Measurements from ENCODE around the gene ECD. TPM values are rescaled to one million over a fixed set of nuclear protein-coding genes. Genes with fewer than 3 reads are reported as not detected.

ECD gene
- polyA plus RNA-seq, 1 of the 3 experiments (the other 2 are of a cell fraction), result 21.4 TPM

DNA sequence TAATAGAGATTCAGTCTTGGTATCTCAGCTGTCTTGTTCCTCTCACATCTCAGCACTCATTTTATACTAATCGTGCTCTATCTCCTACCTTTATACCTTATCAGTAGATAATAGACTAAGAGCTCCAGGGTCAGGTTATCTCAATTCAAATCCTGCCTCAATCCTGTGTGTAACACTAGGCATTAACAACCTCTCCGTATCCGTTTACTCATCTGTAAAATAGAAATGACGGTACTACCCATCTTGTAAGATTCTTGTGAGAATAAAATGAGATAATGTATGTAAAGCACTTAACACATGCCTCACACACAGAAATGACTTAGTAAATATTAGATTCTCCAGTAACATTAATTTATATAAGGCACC lies 70.5 kb downstream of the ECD start:
- TF ChIP-seq USF2 (IDR thresholded peaks at IDR 0.05; ENCODE audit: borderline replicate concordance, low read depth, low read length) (no peak), GATA2 (CRISPR knock-in tag; IDR thresholded peaks at IDR 0.05) (peak; percentile 32; the same call in 1 of the 2 replicates), EP300 (IDR thresholded peaks at IDR 0.05; ENCODE audit: borderline replicate concordance in 1 of 2, low read depth in 1 of 2, low read length in 1 of 2) (no peak)
- Histone ChIP-seq H3K4me1 (ENCODE audit: control insufficient read depth in 1 of 2, insufficient read depth in 2 of 2, low read depth in 1 of 2, low read length in 1 of 2) (peaks cover 4% of the 10 kb centered on the region in 2 experiments; a peak in 3 of 4 replicates), H3K9me3 (no peaks in the 10 kb centered on the region), H2AFZ (ENCODE audit: low read depth) (peak overlapping the region; percentile 87), H4K20me1 (ENCODE audit: insufficient read depth) (no peaks in the 10 kb centered on the region), H3K9me2 (no peaks in the 10 kb centered on the region), H3K36me3 (replicated peaks in 1 of 2; ENCODE audit: control insufficient read depth in 1 of 2, insufficient read depth in 2 of 2, low read length in 1 of 2) (no peaks in the 10 kb centered on the region), H3K79me2 (ENCODE audit: insufficient read depth) (peaks cover 35% of the 10 kb centered on the region), H3K4me2 (peak overlapping the region; percentile 61), H3K4me3 (ENCODE audit: low read depth in 2 of 2, low read length in 1 of 2) (peak overlapping the region; percentile 44 to 87), H3K27me3 (ENCODE audit: insufficient read depth) (no peaks in the 10 kb centered on the region), H3K9ac (peak overlapping the region; percentile 68), H3F3A (replicated peaks; ENCODE audit: insufficient read depth) (peaks cover 29% of the 10 kb centered on the region), H3K27ac (ENCODE audit: low read depth in 2 of 2, low read length in 1 of 2) (peak overlapping the region; percentile 91 to 97)
- CTCF ChIA-PET, result interaction anchor here (0.6 to 2.2 kb wide), 9 partner anchors 9 to 62 kb away, joined by 3 to 19 read pairs (median 3); partner anchors contain the start of gene NUDT13
- WGBS (ENCODE audit: low lambda C conversion rate), result 59% methylated on average over 4 of the region's 4 CpGs
- DNase-seq, result peak; percentile 12
- POLR2A ChIA-PET, result interaction anchor here (1.0 to 2.7 kb wide), 3 partner anchors 9 to 405 kb away, joined by 3 to 16 read pairs (median 3); partner anchors contain the start of genes MCU and NUDT13

- POLR2A ChIA-PET, result interaction anchor here (1.0 to 2.7 kb wide), 3 partner anchors 9 to 404 kb away, joined by 3 to 16 read pairs (median 3); partner anchors contain the start of genes MCU and NUDT13
- Histone ChIP-seq H3K4me2 (peak within 1 kb of the TSS; percentile 88), H3F3A (replicated peaks; ENCODE audit: insufficient read depth) (peaks cover 29% of the 10 kb centered on the region), H3K36me3 (replicated peaks in 1 of 2; ENCODE audit: control insufficient read depth in 1 of 2, insufficient read depth in 2 of 2, low read length in 1 of 2) (peaks cover 0 to 4% of the 10 kb centered on the region in 2 experiments), H3K27ac (ENCODE audit: low read depth in 2 of 2, low read length in 1 of 2) (peak within 1 kb of the TSS; percentile 96 to 97), H3K27me3 (ENCODE audit: insufficient read depth) (no peaks in the 10 kb centered on the region), H3K4me1 (ENCODE audit: control insufficient read depth in 1 of 2, insufficient read depth in 2 of 2, low read depth in 1 of 2, low read length in 1 of 2) (peaks cover 4% of the 10 kb centered on the region in 2 experiments; a peak in 3 of 4 replicates), H3K79me2 (ENCODE audit: insufficient read depth) (peaks cover 42% of the 10 kb centered on the region), H3K4me3 (ENCODE audit: low read depth in 2 of 2, low read length in 1 of 2) (peak within 1 kb of the TSS; percentile 84 to 87), H3K9me2 (no peaks in the 10 kb centered on the region), H3K9me3 (no peaks in the 10 kb centered on the region), H4K20me1 (ENCODE audit: insufficient read depth) (0 out of 2 replicates have a peak, but pooled peaks cover under 1% of the 10 kb centered on the region), H3K9ac (peak within 1 kb of the TSS; percentile 92), H2AFZ (ENCODE audit: low read depth) (peak within 1 kb of the TSS; percentile 87)
- peak; percentile 98 for DNase-seq
- WGBS (ENCODE audit: low lambda C conversion rate), result 0% methylated on average over 26 of the region's 75 CpGs
- CTCF ChIA-PET, result interaction anchor here (0.6 to 2.2 kb wide), 12 partner anchors 9 to 733 kb away, joined by 3 to 19 read pairs (median 3); partner anchors contain the start of gene NUDT13
- TF ChIP-seq FOSL2 (IDR thresholded peaks at IDR 0.05; ENCODE audit: borderline replicate concordance, low read depth) (no peak), SMC3 (IDR thresholded peaks at IDR 0.05; ENCODE audit: low read depth, low read length) (peak; percentile 51; the same call in 1 of the 2 replicates), MAX (IDR thresholded peaks at IDR 0.05; ENCODE audit: low read depth) (peak; percentile 76), RAD21 (IDR thresholded peaks at IDR 0.05; ENCODE audit: low read length) (peak; percentile 68), TAF1 (IDR thresholded peaks at IDR 0.05; ENCODE audit: borderline replicate concordance, low read depth, low read length) (peak; percentile 94), NFIC (IDR thresholded peaks at IDR 0.05; ENCODE audit: borderline replicate concordance) (peak; percentile 4; the same call in 1 of the 2 replicates), MXI1 (IDR thresholded peaks at IDR 0.05; ENCODE audit: low read depth, low read length) (peak; percentile 39), PBX3 (IDR thresholded peaks at IDR 0.05) (no peak; the same call in 1 of the 2 replicates), EP300 (IDR thresholded peaks at IDR 0.05; ENCODE audit: borderline replicate concordance in 1 of 2, low read depth in 1 of 2, low read length in 1 of 2) (0 out of 4 replicates have a peak, but pooled peaks of 1 of the 2 experiments have one; percentile 7), YY1 (IDR thresholded peaks at IDR 0.05; ENCODE audit: low read depth) (peak; percentile 76), RCOR1 (IDR thresholded peaks at IDR 0.05; ENCODE audit: low read length) (peak; percentile 44; the same call in 1 of the 2 replicates), POLR2AphosphoS5 (IDR thresholded peaks at IDR 0.05; ENCODE audit: low read depth, low read length) (peak; percentile 97), CHD2 (IDR thresholded peaks at IDR 0.05; ENCODE audit: low read length, partially characterized antibody) (peak; percentile 32), SIN3A (IDR thresholded peaks at IDR 0.05; ENCODE audit: borderline replicate concordance, low read depth, low read length) (peak; percentile 73; the same call in 1 of the 2 replicates)
- TF ChIP-seq, protein P1, sequence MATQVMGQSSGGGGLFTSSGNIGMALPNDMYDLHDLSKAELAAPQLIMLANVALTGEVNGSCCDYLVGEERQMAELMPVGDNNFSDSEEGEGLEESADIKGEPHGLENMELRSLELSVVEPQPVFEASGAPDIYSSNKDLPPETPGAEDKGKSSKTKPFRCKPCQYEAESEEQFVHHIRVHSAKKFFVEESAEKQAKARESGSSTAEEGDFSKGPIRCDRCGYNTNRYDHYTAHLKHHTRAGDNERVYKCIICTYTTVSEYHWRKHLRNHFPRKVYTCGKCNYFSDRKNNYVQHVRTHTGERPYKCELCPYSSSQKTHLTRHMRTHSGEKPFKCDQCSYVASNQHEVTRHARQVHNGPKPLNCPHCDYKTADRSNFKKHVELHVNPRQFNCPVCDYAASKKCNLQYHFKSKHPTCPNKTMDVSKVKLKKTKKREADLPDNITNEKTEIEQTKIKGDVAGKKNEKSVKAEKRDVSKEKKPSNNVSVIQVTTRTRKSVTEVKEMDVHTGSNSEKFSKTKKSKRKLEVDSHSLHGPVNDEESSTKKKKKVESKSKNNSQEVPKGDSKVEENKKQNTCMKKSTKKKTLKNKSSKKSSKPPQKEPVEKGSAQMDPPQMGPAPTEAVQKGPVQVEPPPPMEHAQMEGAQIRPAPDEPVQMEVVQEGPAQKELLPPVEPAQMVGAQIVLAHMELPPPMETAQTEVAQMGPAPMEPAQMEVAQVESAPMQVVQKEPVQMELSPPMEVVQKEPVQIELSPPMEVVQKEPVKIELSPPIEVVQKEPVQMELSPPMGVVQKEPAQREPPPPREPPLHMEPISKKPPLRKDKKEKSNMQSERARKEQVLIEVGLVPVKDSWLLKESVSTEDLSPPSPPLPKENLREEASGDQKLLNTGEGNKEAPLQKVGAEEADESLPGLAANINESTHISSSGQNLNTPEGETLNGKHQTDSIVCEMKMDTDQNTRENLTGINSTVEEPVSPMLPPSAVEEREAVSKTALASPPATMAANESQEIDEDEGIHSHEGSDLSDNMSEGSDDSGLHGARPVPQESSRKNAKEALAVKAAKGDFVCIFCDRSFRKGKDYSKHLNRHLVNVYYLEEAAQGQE (IDR thresholded peaks at IDR 0.05; ENCODE audit: low read depth, low read length), result 0 out of 2 replicates have a peak, but pooled peaks have one; percentile 36
Measured at GRCh38 chr10:73096449-73097304, 71.1 kb downstream of the ECD start, which contains the start of gene P4HA1. Gene P4HA1, minus strand, starts transcription at chr10:73096866. Its CDS starts 21,983 bp downstream, at chr10:73074883.
